ENCODE measurements around the gene ERO1B. TPM values are rescaled to one million over a fixed set of nuclear protein-coding genes. Genes with fewer than 3 reads are reported as not detected.
"Not testable (repeated sequence)": the region's sequence is repeated elsewhere in the genome, so short reads cannot be mapped to it uniquely, and the experiment has no call there.

Gene ERO1B
- total RNA-seq, 1 donor, result 4.8 TPM

- peak in 1 of 3 donors; percentile 33 for DNase-seq (ENCODE audit: low read depth in 2 of 3, low spot score in 2 of 3)
Measured at GRCh38 chr1:236200925-236201324, 80.8 kb downstream of the ERO1B start.

GRCh38 chr1:236193184-236193583, 88.6 kb downstream of the ERO1B start:
- DNase-seq (ENCODE audit: low read depth in 2 of 3, low spot score in 2 of 3), result no peak

GRCh38 chr1:236188084-236188483, 93.7 kb downstream of the ERO1B start:
- DNase-seq (ENCODE audit: low read depth in 2 of 3, low spot score in 2 of 3), result not testable (repeated sequence)

- DNase-seq (ENCODE audit: low read depth in 2 of 3, low spot score in 2 of 3), result not testable (repeated sequence)
Measured at GRCh38 chr1:236186471-236186870, 95.3 kb downstream of the ERO1B start.

GRCh38 chr1:236185687-236186086, 96.1 kb downstream of the ERO1B start:
- no peak for DNase-seq (ENCODE audit: low read depth in 2 of 3, low spot score in 2 of 3)

DNA sequence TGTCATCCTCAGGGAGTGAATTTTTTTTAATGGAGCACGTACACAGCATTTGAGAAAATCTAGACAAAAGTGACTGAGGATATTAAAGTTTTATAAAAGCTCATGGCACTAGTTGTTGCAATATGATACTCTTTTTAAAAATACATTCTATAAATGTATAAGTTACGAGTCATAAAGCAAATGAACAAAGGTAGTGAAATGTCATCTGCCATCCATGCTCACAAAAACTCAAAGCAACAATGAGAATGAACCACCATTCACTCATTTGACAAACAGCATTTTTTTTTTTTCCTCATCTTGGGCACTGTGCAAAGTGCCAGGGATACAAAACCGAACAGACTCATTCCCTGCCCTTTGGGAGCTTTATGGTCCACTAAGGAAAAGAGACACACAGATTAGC, 100.7 kb downstream of the ERO1B start:
- DNase-seq (ENCODE audit: low read depth in 2 of 3, low spot score in 2 of 3), result no peak

- no peak for DNase-seq (ENCODE audit: low read depth in 2 of 3, low spot score in 2 of 3)
Measured at GRCh38 chr1:236179634-236180033, 102.1 kb downstream of the ERO1B start.

- no peak for DNase-seq (ENCODE audit: low read depth in 2 of 3, low spot score in 2 of 3)
Measured at GRCh38 chr1:236176337-236177336, 105.1 kb downstream of the ERO1B start.

GRCh38 chr1:236175642-236176336, 106.0 kb downstream of the ERO1B start:
- DNase-seq (ENCODE audit: low read depth in 2 of 3, low spot score in 2 of 3), result no peak

DNA sequence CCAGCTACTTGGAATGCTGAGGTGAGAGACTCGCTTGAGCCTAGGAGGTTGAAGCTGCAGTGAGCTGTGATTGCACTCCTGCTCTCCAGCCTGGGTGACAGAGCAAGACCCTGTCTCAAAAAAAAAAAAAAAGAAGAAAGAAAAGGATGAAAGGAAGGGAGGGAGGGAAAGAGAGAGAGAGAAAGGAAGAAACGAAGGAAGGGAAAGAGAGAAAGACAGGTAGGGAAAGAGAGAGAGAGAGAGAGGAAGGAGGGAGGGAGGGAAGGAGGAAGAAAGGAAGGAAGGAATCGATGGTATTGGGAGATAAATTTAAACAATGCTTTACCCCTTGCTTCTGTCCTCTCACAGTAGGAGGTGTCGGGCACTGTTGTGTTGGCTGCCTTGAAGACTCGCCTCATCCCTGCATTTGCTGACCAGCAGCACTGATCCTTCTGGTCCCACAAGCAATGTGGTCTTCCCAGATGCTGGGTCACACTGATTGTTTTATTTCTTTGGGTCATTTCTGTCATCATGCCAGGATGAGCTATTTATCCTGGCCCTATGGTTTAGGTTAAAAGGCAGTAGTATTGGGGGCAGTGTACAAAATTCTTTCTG, 108.5 kb downstream of the ERO1B start:
- DNase-seq (ENCODE audit: low read depth in 2 of 3, low spot score in 2 of 3), result no peak

DNA sequence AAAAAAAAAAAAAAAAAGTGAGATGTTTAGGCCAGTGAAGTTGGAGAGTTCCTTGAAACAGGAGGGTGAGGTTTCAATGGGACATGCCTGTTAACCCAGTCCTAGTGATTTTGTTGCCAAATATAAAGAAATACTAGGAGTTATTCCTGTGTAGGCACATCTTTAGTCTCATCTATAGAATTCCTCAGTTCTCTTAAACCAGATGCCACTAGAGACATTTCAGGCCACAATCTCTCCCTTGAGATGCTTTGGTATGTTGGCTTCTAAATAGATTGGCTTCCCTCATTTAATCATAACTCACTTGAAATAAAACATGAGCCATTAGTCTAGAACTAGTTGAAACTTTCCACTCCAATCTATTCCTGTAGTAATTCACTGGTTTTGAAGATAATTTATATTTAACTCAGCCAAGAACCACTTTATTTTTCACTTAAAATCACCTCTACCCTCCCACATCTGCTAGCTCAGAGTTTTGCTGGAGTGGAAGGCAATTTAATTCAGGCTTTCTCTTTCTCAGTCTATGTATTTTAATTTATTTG, 109.6 kb downstream of the ERO1B start:
- DNase-seq (ENCODE audit: low read depth in 2 of 3, low spot score in 2 of 3), result no peak

- no peak for DNase-seq (ENCODE audit: low read depth in 2 of 3, low spot score in 2 of 3)
Measured at GRCh38 chr1:236168716-236169429, 112.9 kb downstream of the ERO1B start.

GRCh38 chr1:236167578-236167977, 114.2 kb downstream of the ERO1B start:
- no peak for DNase-seq (ENCODE audit: low read depth in 2 of 3, low spot score in 2 of 3)

DNA sequence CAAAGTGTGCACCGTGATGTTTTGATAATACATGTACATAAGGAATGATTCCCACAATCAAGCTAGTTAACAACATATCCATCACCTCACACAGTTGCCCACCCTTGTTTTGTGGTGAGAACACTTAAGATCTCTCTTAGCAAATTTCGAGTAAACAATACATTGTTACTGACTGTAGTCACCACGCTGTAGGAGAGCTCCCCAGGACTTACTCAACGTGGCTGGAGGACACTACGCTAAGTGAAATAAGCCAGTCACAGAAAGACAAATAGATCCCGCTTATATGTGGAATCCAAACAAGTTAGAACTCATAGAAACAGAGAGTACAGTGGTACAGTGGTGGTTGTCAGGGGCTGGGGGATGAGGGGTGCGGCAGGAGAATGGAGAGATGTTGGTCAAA, 114.6 kb downstream of the ERO1B start:
- DNase-seq (ENCODE audit: low read depth in 2 of 3, low spot score in 2 of 3), result no peak

- DNase-seq (ENCODE audit: low read depth in 2 of 3, low spot score in 2 of 3), result no peak
Measured at GRCh38 chr1:236166041-236166440, 115.7 kb downstream of the ERO1B start.

Small RNA genes lying within 50 kb of the gene (small RNA-seq; reads per million reads assigned to genes)
- 27.0 reads per million, percentile 95 among the genes with 10 or more reads in this experiment for gene RNU2-70P

Other genes with a start within 250 kb of the ERO1B start
- gene NID1, start 216.9 kb downstream of the ERO1B start, total RNA-seq, result 0.27 TPM
- 11.6 TPM for gene GPR137B, start 139.4 kb downstream of the ERO1B start, total RNA-seq
- 8.3 TPM for gene EDARADD, start 112.3 kb upstream of the ERO1B start, total RNA-seq
- gene LGALS8, start 242.0 kb upstream of the ERO1B start, total RNA-seq, result 47.1 TPM